Neural progenitor cell (in vitro differentiated cells): Measurements from ENCODE around the gene PDIA5. TPM values are rescaled to one million over a fixed set of nuclear protein-coding genes. Genes with fewer than 3 reads are reported as not detected.

Source experiments
- DNase-seq: peaks from one replicate; pipeline ENCODE4 v3.0.0-alpha.2; 2016; ENCODE audit warnings: low spot score
- H2AFZ ChIP-seq: fragments of 200-600 bp; sonication (generic); replicated peaks from 2 replicates; pipeline ENCODE4 v1.6.1; 2016; ENCODE audit warnings: antibody characterized with exemption
- H3F3A ChIP-seq: fragments of 200-600 bp; sonication (generic); 2 replicates; pipeline ENCODE4 v1.6.1; 2016; ENCODE audit warnings: antibody characterized with exemption, low read depth
- H3K27ac ChIP-seq: fragments of 200-600 bp; sonication (generic); 2 replicates; pipeline ENCODE4 v1.5.1; 2016; ENCODE audit warnings: mild to moderate bottlenecking
- H3K27me3 ChIP-seq: fragments of 200-600 bp; sonication (generic); 2 replicates; pipeline ENCODE4 v1.6.1; 2016; ENCODE audit warnings: mild to moderate bottlenecking, moderate library complexity
- H3K36me3 ChIP-seq: fragments of 200-600 bp; sonication (generic); 2 replicates; pipeline ENCODE4 v1.5.1; 2016
- H3K4me1 ChIP-seq: fragments of 200-600 bp; sonication (generic); 2 replicates; pipeline ENCODE4 v1.6.1; 2016; ENCODE audit warnings: mixed run types
- H3K4me2 ChIP-seq: fragments of 200-600 bp; sonication (generic); 2 replicates; pipeline ENCODE4 v1.6.1; 2016
- H3K4me3 ChIP-seq: fragments of 200-600 bp; sonication (generic); 2 replicates; pipeline ENCODE4 v1.5.1; 2016
- H3K79me2 ChIP-seq: fragments of 200-600 bp; sonication (generic); 2 replicates; pipeline ENCODE4 v1.6.1; 2016; ENCODE audit warnings: low read depth
- H3K9ac ChIP-seq: fragments of 200-600 bp; sonication (generic); 2 replicates; pipeline ENCODE4 v1.6.1; 2016
- H3K9me3 ChIP-seq: fragments of 200-600 bp; sonication (generic); 2 replicates; pipeline ENCODE4 v1.5.1; 2016; ENCODE audit warnings: low read depth
- H4K20me1 ChIP-seq: fragments of 200-600 bp; sonication (generic); 2 replicates; pipeline ENCODE4 v1.6.1; 2016; ENCODE audit warnings: low read depth
- H3K27ac Mint-ChIP-seq: 3 replicates; pipeline ENCODE4 v1.8.0; 2021; ENCODE audit warnings: mixed read lengths
- H3K27me3 Mint-ChIP-seq: 2 replicates; pipeline ENCODE4 v1.8.0; 2022; ENCODE audit warnings: low read depth, mild to moderate bottlenecking, inconsistent platforms, moderate library complexity, mixed read lengths; ENCODE audit not compliant: insufficient read depth
- H3K36me3 Mint-ChIP-seq: 3 replicates; pipeline ENCODE4 v1.8.0; 2021; ENCODE audit warnings: mixed read lengths
- H3K4me1 Mint-ChIP-seq: 3 replicates; pipeline ENCODE4 v1.8.0; 2021; ENCODE audit warnings: mixed read lengths
- H3K4me3 Mint-ChIP-seq: 3 replicates; pipeline ENCODE4 v1.8.0; 2021; ENCODE audit warnings: mild to moderate bottlenecking, moderate library complexity, mixed read lengths
- H3K9me3 Mint-ChIP-seq: 3 replicates; pipeline ENCODE4 v1.8.0; 2020; ENCODE audit warnings: mixed read lengths
- EZH2 ChIP-seq: fragments of 200-600 bp; sonication (generic); IDR thresholded peaks from 2 replicates; pipeline ENCODE4 v1.6.1; 2017; ENCODE audit warnings: antibody characterized with exemption, mild to moderate bottlenecking, moderate library complexity
- EZH2phosphoT487 ChIP-seq: fragments of 200-600 bp; sonication (generic); IDR thresholded peaks from 2 replicates; pipeline ENCODE4 v1.6.1; 2017; ENCODE audit warnings: antibody characterized with exemption
- total RNA-seq: library from RNA; depleted of rRNA; stranded (reverse); fragments of >200 nt; gene quantifications from 2 replicates; pipeline ENCODE4 v1.2.3, GENCODE V29; 2015; ENCODE audit warnings: low replicate concordance
- TF ChIP-seq, protein P1 (sequence below): fragments of 200-600 bp; sonication (generic); IDR thresholded peaks from 2 replicates; pipeline ENCODE4 v1.5.1; 2017; ENCODE audit warnings: antibody characterized with exemption, mild to moderate bottlenecking

The PDIA5 gene
- total RNA-seq, 1 donor from 2014 or later = 15.8 TPM

GRCh38 chr3:123071146-123071545 is 4.3 kb downstream of the PDIA5 start:
- Histone ChIP-seq H3K4me2 (no peak overlapping the region), H3K79me2 (peaks cover 13% of the 10 kb centered on the region), H3K4me1 (peaks cover 21% of the 10 kb centered on the region), H3K36me3 (no peaks in the 10 kb centered on the region), H3K9me3 (no peaks in the 10 kb centered on the region), H4K20me1 (peaks cover 16% of the 10 kb centered on the region), H3K27ac (no peak overlapping the region), H3F3A (peaks cover 9% of the 10 kb centered on the region), H3K27me3 (peaks cover 29% of the 10 kb centered on the region), H3K9ac (no peak overlapping the region), H2AFZ (no peak overlapping the region), H3K4me3 (no peak overlapping the region)
- Mint-ChIP-seq H3K27ac (no peak overlapping the region), H3K27me3 (no peaks in the 10 kb centered on the region), H3K36me3 (no peaks in the 10 kb centered on the region), H3K4me3 (no peak overlapping the region), H3K4me1 (peaks cover 45% of the 10 kb centered on the region), H3K9me3 (no peaks in the 10 kb centered on the region)
- DNase-seq = peak; percentile 38
- TF ChIP-seq, protein P1, sequence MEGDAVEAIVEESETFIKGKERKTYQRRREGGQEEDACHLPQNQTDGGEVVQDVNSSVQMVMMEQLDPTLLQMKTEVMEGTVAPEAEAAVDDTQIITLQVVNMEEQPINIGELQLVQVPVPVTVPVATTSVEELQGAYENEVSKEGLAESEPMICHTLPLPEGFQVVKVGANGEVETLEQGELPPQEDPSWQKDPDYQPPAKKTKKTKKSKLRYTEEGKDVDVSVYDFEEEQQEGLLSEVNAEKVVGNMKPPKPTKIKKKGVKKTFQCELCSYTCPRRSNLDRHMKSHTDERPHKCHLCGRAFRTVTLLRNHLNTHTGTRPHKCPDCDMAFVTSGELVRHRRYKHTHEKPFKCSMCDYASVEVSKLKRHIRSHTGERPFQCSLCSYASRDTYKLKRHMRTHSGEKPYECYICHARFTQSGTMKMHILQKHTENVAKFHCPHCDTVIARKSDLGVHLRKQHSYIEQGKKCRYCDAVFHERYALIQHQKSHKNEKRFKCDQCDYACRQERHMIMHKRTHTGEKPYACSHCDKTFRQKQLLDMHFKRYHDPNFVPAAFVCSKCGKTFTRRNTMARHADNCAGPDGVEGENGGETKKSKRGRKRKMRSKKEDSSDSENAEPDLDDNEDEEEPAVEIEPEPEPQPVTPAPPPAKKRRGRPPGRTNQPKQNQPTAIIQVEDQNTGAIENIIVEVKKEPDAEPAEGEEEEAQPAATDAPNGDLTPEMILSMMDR = peak; percentile 41
- TF ChIP-seq EZH2phosphoT487 = no peak

GRCh38 chr3:123071581-123071980 is 4.8 kb downstream of the PDIA5 start:
- H3K27ac Mint-ChIP-seq = peak overlapping the region; percentile 68
- no peak overlapping the region for H3K4me3 ChIP-seq

DNA sequence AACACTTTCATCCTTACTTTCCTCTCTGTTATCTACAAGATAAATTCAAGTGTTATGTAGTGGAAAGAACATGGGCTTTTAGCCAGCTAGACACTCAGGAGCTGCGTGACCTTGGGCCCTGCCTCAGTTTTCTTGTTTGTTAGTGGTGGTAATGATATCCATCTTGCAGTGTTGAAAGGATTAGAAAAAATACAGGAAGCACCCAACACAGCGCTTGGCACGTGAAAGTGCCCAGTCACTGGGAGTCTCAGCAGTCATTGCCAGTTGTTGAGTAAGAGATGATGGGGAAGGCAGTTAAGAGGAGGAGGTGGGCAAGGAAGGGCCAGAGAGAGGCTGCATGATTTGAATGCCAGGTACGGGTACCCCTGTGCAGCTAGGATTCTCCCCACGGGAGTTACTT is 5.3 kb downstream of the PDIA5 start:
- peaks cover 16% of the 10 kb centered on the region for H4K20me1 ChIP-seq

More at GRCh38 chr3:123071581-123071980, 4.8 kb downstream of the PDIA5 start:
- peaks cover 13% of the 10 kb centered on the region for H3K79me2 ChIP-seq
- H3K4me1 ChIP-seq = peaks cover 21% of the 10 kb centered on the region
- no peaks in the 10 kb centered on the region for H3K9me3 Mint-ChIP-seq
- no peaks in the 10 kb centered on the region for H3K27me3 Mint-ChIP-seq
- H3K4me2 ChIP-seq = no peak overlapping the region
- peaks cover 16% of the 10 kb centered on the region for H4K20me1 ChIP-seq
- H3K27ac ChIP-seq = no peak overlapping the region
- no peak for DNase-seq
- no peak overlapping the region for H2AFZ ChIP-seq
- H3K9ac ChIP-seq = no peak overlapping the region
- peaks cover 6% of the 10 kb centered on the region for H3F3A ChIP-seq
- no peak overlapping the region for H3K4me3 Mint-ChIP-seq
- peaks cover 43% of the 10 kb centered on the region for H3K4me1 Mint-ChIP-seq
- H3K36me3 ChIP-seq = no peaks in the 10 kb centered on the region
- no peaks in the 10 kb centered on the region for H3K36me3 Mint-ChIP-seq
- H3K27me3 ChIP-seq = peaks cover 24% of the 10 kb centered on the region
- no peaks in the 10 kb centered on the region for H3K9me3 ChIP-seq
- TF ChIP-seq EZH2phosphoT487 = no peak
- TF ChIP-seq, protein P1 = no peak
- no peak for TF ChIP-seq EZH2

More for the DNA sequence above, 5.3 kb downstream of the PDIA5 start:
- Histone ChIP-seq H3K9me3 (no peaks in the 10 kb centered on the region), H3K36me3 (no peaks in the 10 kb centered on the region), H3K9ac (no peak overlapping the region), H3K4me2 (no peak overlapping the region), H3K4me1 (peaks cover 25% of the 10 kb centered on the region), H3K27me3 (peaks cover 21% of the 10 kb centered on the region), H3K27ac (no peak overlapping the region), H3K4me3 (no peak overlapping the region), H3K79me2 (peaks cover 13% of the 10 kb centered on the region), H2AFZ (no peak overlapping the region), H3F3A (peaks cover 5% of the 10 kb centered on the region)
- DNase-seq = no peak
- Mint-ChIP-seq H3K4me3 (no peak overlapping the region), H3K36me3 (no peaks in the 10 kb centered on the region), H3K4me1 (peaks cover 44% of the 10 kb centered on the region), H3K27ac (no peak overlapping the region), H3K27me3 (no peaks in the 10 kb centered on the region), H3K9me3 (no peaks in the 10 kb centered on the region)
- TF ChIP-seq, protein P1 = no peak
- TF ChIP-seq EZH2 = no peak
- no peak for TF ChIP-seq EZH2phosphoT487
